Common myeloid progenitor, CD34-positive (primary cell): ENCODE data around the gene AIFM1.
"Not testable (repeated sequence)": the region's sequence is repeated elsewhere in the genome, so short reads cannot be mapped to it uniquely, and the experiment has no call there.

ENCODE experiments used
- CTCF ChIA-PET: fragments of 350-600 bp; sonication (Branson Sonifier 250); formaldehyde crosslinking; loops from one replicate; lab custom pipeline; 2021; ENCODE audit warnings: antibody characterized with exemption; lab: Charles Lee
- POLR2A ChIA-PET: fragments of 350-600 bp; sonication (Branson Sonifier 250); formaldehyde crosslinking; loops from one replicate; lab custom pipeline; 2021; ENCODE audit warnings: antibody characterized with exemption; lab: Charles Lee
- DNase-seq, 3 donors: peaks; one replicate each; pipeline versions ENCODE4 v3.0.0 to v3.0.0-alpha.2; 2013
- H3K27ac ChIP-seq, 2 experiments: 1 replicate in 1 of 2; 2 replicates in 1 of 2; pipeline ENCODE4 v1.7.0; 2013; ENCODE audit warnings: inconsistent platforms in 2 of 2, low read length in 2 of 2, mild to moderate bottlenecking in 2 of 2, low read depth in 1 of 2, moderate library complexity in 1 of 2; ENCODE audit not compliant: severe bottlenecking in 2 of 2, insufficient read depth in 1 of 2, poor library complexity in 1 of 2
- H3K27me3 ChIP-seq, 5 experiments: replicated peaks in 2 of 5; 1 replicate in 3 of 5; 2 replicates in 2 of 5; pipeline versions ENCODE4 v1.6.1 to v1.7.0; 2013; ENCODE audit warnings: low read length in 4 of 5, mild to moderate bottlenecking in 2 of 5, moderate library complexity in 2 of 5, inconsistent platforms in 1 of 5; ENCODE audit not compliant: insufficient read depth in 5 of 5, control insufficient read depth in 4 of 5
- H3K36me3 ChIP-seq, 4 experiments: 1 replicate in 2 of 4; 2 replicates in 2 of 4; pipeline versions ENCODE4 v1.6.1 to v1.7.0; 2013; ENCODE audit warnings: low read length in 3 of 4, control low read depth in 1 of 4, mild to moderate bottlenecking in 1 of 4; ENCODE audit not compliant: control insufficient read depth in 4 of 4, insufficient read depth in 4 of 4
- H3K4me1 ChIP-seq, 4 experiments: 1 replicate in 3 of 4; 2 replicates in 1 of 4; pipeline versions ENCODE4 v1.6.1 to v1.7.1; 2013; ENCODE audit warnings: low read length in 3 of 4, mild to moderate bottlenecking in 3 of 4, control low read depth in 1 of 4, inconsistent platforms in 1 of 4, moderate library complexity in 1 of 4; ENCODE audit not compliant: control insufficient read depth in 4 of 4, insufficient read depth in 4 of 4; ENCODE audit errors: control extremely low read depth in 1 of 4
- H3K4me3 ChIP-seq, 7 experiments: 1 replicate in 4 of 7; 2 replicates in 3 of 7; pipeline versions ENCODE4 v1.5.1 to v1.7.0; 2013; ENCODE audit warnings: mild to moderate bottlenecking in 7 of 7, low read length in 6 of 7, moderate library complexity in 6 of 7, inconsistent platforms in 2 of 7, low read depth in 2 of 7, control low read depth in 1 of 7; ENCODE audit not compliant: insufficient read depth in 4 of 7, control insufficient read depth in 1 of 7; ENCODE audit errors: extremely low read depth in 1 of 7
- H3K9me3 ChIP-seq, 5 experiments: 1 replicate in 4 of 5; 2 replicates in 1 of 5; pipeline versions ENCODE4 v1.6.1 to v1.7.1; 2013; ENCODE audit warnings: low read length in 4 of 5, mild to moderate bottlenecking in 2 of 5, inconsistent platforms in 1 of 5, low read depth in 1 of 5, moderate library complexity in 1 of 5; ENCODE audit not compliant: control insufficient read depth in 4 of 5, insufficient read depth in 2 of 5; ENCODE audit errors: control extremely low read depth in 1 of 5
- WGBS: methylation state at CpG from one replicate; pipeline ENCODE4 v1.1.5; 2013; ENCODE audit not compliant: insufficient coverage; 5-methylcytosine and 5-hydroxymethylcytosine counted together

AIFM1 gene

GRCh38 chrX:130115119-130115885, 50.3 kb downstream of the AIFM1 start:
- H3K4me3 ChIP-seq, H3K36me3 ChIP-seq, DNase-seq, H3K9me3 ChIP-seq, H3K27me3 ChIP-seq, H3K27ac ChIP-seq: not testable (repeated sequence)
- ChIA-PET POLR2A (interaction anchor here (0.9 kb wide), 1 partner anchor 15 kb away, joined by 4 read pairs; no protein-coding TSS in a partner anchor), CTCF (interaction anchor here (1.0 to 1.5 kb wide), 3 partner anchors 19 to 33 kb away, joined by 3 read pairs; no protein-coding TSS in a partner anchor)
- H3K4me1 ChIP-seq = peaks cover 0 to 43% (median 25%) of the 10 kb centered on the region in 4 experiments
- 91% methylated on average over 8 of the region's 10 CpGs for WGBS

- Histone ChIP-seq H3K27ac (no peak overlapping the region), H3K27me3 (peaks cover 0 to 2% (median 0%) of the 10 kb centered on the region in 5 experiments), H3K4me1 (peaks cover 0 to 32% (median 21%) of the 10 kb centered on the region in 4 experiments), H3K36me3 (no peaks in the 10 kb centered on the region), H3K4me3 (no peak overlapping the region), H3K9me3 (peaks cover 0 to 4% (median 0%) of the 10 kb centered on the region in 5 experiments)
- 69% methylated on average over 7 of the region's 9 CpGs for whole genome bisulfite sequencing
- no peak for DNase-seq
- POLR2A ChIA-PET = no interaction called here
- CTCF ChIA-PET = interaction anchor here (1.9 kb wide), 1 partner anchor 34 kb away, joined by 6 read pairs; no protein-coding TSS in a partner anchor
These were observed 51.5 kb downstream of the AIFM1 start for GRCh38 chrX:130114141-130114588.

- Histone ChIP-seq H3K9me3 (peaks cover 0 to 4% (median 0%) of the 10 kb centered on the region in 5 experiments), H3K27me3 (peaks cover 0 to 2% (median 0%) of the 10 kb centered on the region in 5 experiments), H3K4me3 (peak overlapping the region in 4 of 7 experiments; percentile 35 to 69 (median 53)), H3K4me1 (peaks cover 3 to 34% (median 26%) of the 10 kb centered on the region in 4 experiments), H3K36me3 (no peaks in the 10 kb centered on the region), H3K27ac (no peak overlapping the region)
- ChIA-PET CTCF (interaction anchor here (0.8 to 1.6 kb wide), 3 partner anchors 10 to 65 kb away, joined by 3 read pairs; no protein-coding TSS in a partner anchor), POLR2A (interaction anchor here (0.7 to 1.1 kb wide), 2 partner anchors 9 to 14 kb away, joined by 3 to 4 read pairs; no protein-coding TSS in a partner anchor)
- DNase-seq = peak in 1 of 3 donors; percentile 21
- 67% methylated on average over 40 of the region's 43 CpGs for WGBS
These were observed 54.2 kb downstream of the AIFM1 start for GRCh38 chrX:130111220-130112154.

GRCh38 chrX:130110379-130111219, 55.0 kb downstream of the AIFM1 start, which contains the start of gene ELF4:
Gene ELF4 (minus strand): TSS chrX:130110497. CDS start chrX:130081330, 29,167 bp downstream.
- ChIA-PET POLR2A (interaction anchor here (0.7 to 2.4 kb wide), 5 partner anchors 10 to 60 kb away, joined by 3 to 20 read pairs (median 4); no protein-coding TSS in a partner anchor), CTCF (interaction anchor here (0.8 to 4.0 kb wide), 4 partner anchors 13 to 66 kb away, joined by 3 to 26 read pairs (median 4); no protein-coding TSS in a partner anchor)
- Histone ChIP-seq H3K4me3 (peak within 1 kb of the TSS; percentile 55 to 80 (median 69)), H3K27me3 (peaks cover 0 to 2% (median 0%) of the 10 kb centered on the region in 5 experiments), H3K4me1 (peaks cover 3 to 36% (median 29%) of the 10 kb centered on the region in 4 experiments), H3K9me3 (peaks cover 0 to 4% (median 0%) of the 10 kb centered on the region in 5 experiments), H3K27ac (peak within 1 kb of the TSS; percentile 64 to 87), H3K36me3 (peaks cover 0 to 3% (median 0%) of the 10 kb centered on the region in 4 experiments)
- peak; percentile 68 to 82 (median 76) for DNase-seq
- 44% methylated on average over 73 of the region's 123 CpGs for WGBS

- DNase-seq = peak in 1 of 3 donors; percentile 19
- H3K4me3 ChIP-seq = peak overlapping the region; percentile 55 to 80 (median 69)
- H3K36me3 ChIP-seq = peaks cover 0 to 6% (median 1%) of the 10 kb centered on the region in 4 experiments
- peaks cover 4 to 38% (median 30%) of the 10 kb centered on the region in 4 experiments for H3K4me1 ChIP-seq
- WGBS = 35% methylated on average over 75 of the region's 81 CpGs
- ChIA-PET CTCF (interaction anchor here (0.8 to 4.0 kb wide), 9 partner anchors 8 to 79 kb away, joined by 3 to 26 read pairs (median 6); no protein-coding TSS in a partner anchor), POLR2A (interaction anchor here (0.8 to 2.4 kb wide), 6 partner anchors 11 to 61 kb away, joined by 3 to 20 read pairs (median 4); no protein-coding TSS in a partner anchor)
- H3K27me3 ChIP-seq = peaks cover 0 to 1% (median 0%) of the 10 kb centered on the region in 5 experiments
- H3K27ac ChIP-seq = peak overlapping the region; percentile 64 to 87
- peaks cover 0 to 4% (median 0%) of the 10 kb centered on the region in 5 experiments for H3K9me3 ChIP-seq
These were observed 55.9 kb downstream of the AIFM1 start for GRCh38 chrX:130109429-130110378.
